Astrocyte of the cerebellum (primary cell): ENCODE data around the gene NWD2.

Experiments used
- DNase-seq: peaks from one replicate; pipeline ENCODE4 v3.0.0-alpha.2; 2011; ENCODE audit warnings: low read depth
- H3K4me3 ChIP-seq: 2 replicates; pipeline ENCODE4 v1.5.1; 2011; ENCODE audit warnings: mild to moderate bottlenecking, low read depth, low read length, moderate library complexity
- CTCF ChIP-seq: IDR thresholded peaks from 2 replicates; pipeline ENCODE4 v1.5.1; 2012; ENCODE audit warnings: low read length, low read depth, moderate library complexity, mild to moderate bottlenecking; ENCODE audit errors: missing control alignments
- in situ Hi-C: cut with HindIII; loops from 2 replicates; pipeline ENCODE4 v1.10.0; 2017; ENCODE audit warnings: low sequenced_read_pairs

The NWD2 gene

GRCh38 chr4:37220685-37221084, 23.9 kb upstream of the NWD2 start:
- in situ Hi-C loops: no loop called here
- DNase-seq: no peak
- TF ChIP-seq CTCF: no peak
- H3K4me3 ChIP-seq: no peak overlapping the region

GRCh38 chr4:37223732-37224131, 20.8 kb upstream of the NWD2 start:
- in situ Hi-C loops: no loop called here
- no peak overlapping the region for H3K4me3 ChIP-seq
- TF ChIP-seq CTCF: no peak
- no peak for DNase-seq

- TF ChIP-seq CTCF: no peak
- in situ Hi-C loops: no loop called here
- H3K4me3 ChIP-seq: no peak overlapping the region
- no peak for DNase-seq
These were observed 19.7 kb upstream of the NWD2 start for GRCh38 chr4:37224854-37225253.

GRCh38 chr4:37225778-37226177, 18.8 kb upstream of the NWD2 start:
- no peak overlapping the region for H3K4me3 ChIP-seq
- in situ Hi-C loops: no loop called here
- no peak for TF ChIP-seq CTCF
- DNase-seq: no peak

GRCh38 chr4:37232315-37232714, 12.2 kb upstream of the NWD2 start:
- TF ChIP-seq CTCF: no peak
- H3K4me3 ChIP-seq: no peak overlapping the region
- in situ Hi-C loops: no loop called here
- DNase-seq: no peak

GRCh38 chr4:37236165-37236564, 8.4 kb upstream of the NWD2 start:
- in situ Hi-C loops: no loop called here

More at GRCh38 chr4:37236165-37236564, 8.4 kb upstream of the NWD2 start:
- no peak for TF ChIP-seq CTCF
- no peak for DNase-seq
- H3K4me3 ChIP-seq: no peak overlapping the region
